ENCODE results near the gene TACR1. TPM values are rescaled to one million over a fixed set of nuclear protein-coding genes. Genes with fewer than 3 reads are reported as not detected.

The TACR1 gene
- total and polyA plus RNA-seq, 2 of the 8 experiments (the other 6 are each of a cell fraction or from before 2014, with no cell fraction given) = 0.09 to 0.37 TPM

GRCh38 chr2:75098856-75099255, 100.5 kb downstream of the TACR1 start (continued):
- peak; percentile 68 to 69 for TF ChIP-seq RAD21 (IDR thresholded peaks at IDR 0.05 in 1 of 2, conservative IDR thresholded peaks at IDR 0.05 in 1 of 2; ENCODE audit: low read depth in 2 of 2, low read length in 2 of 2)

Data from H1 (cell line).